SK-N-SH (cell line): Measurements from ENCODE around the gene RPS6KA5. TPM values are rescaled to one million over a fixed set of nuclear protein-coding genes. Genes with fewer than 3 reads are reported as not detected.

Experiments
- CTCF ChIA-PET: fragments of 300-600, 350-600 bp; formaldehyde crosslinking; extraction: SDS; loops from one replicate; lab custom pipeline; 2021; lab: Yijun Ruan, JAX
- POLR2A ChIA-PET: fragments of 350-600 bp; sonication (Branson Sonifier 250); formaldehyde crosslinking; extraction: SDS; loops from one replicate; lab custom pipeline; 2020; ENCODE audit warnings: antibody characterized with exemption, inconsistent platforms; lab: Yijun Ruan, JAX
- DNase-seq: peaks from one replicate; pipeline ENCODE4 v3.0.0; 2012
- H2AFZ ChIP-seq: fragments of 200-600 bp; sonication (generic); 2 replicates; pipeline ENCODE4 v1.8.1; 2016; ENCODE audit warnings: antibody characterized with exemption, mild to moderate bottlenecking, low read depth
- H3F3A ChIP-seq: fragments of 200-600 bp; sonication (generic); replicated peaks from 2 replicates; pipeline ENCODE3; 2016; ENCODE audit warnings: antibody characterized with exemption, mild to moderate bottlenecking; ENCODE audit not compliant: insufficient read depth
- H3K27ac ChIP-seq, 2 experiments: fragments of 200-500 bp in 1 of 2; fragments of 200-600 bp in 1 of 2; sonication (Bioruptor generic) in 1 of 2; sonication (generic), shearing (Covaris generic) in 1 of 2; 2 replicates each; pipeline versions ENCODE4 v1.5.1 to v1.6.1; 2014 to 2016; ENCODE audit warnings: low read depth in 2 of 2, inconsistent platforms in 1 of 2, low read length in 1 of 2, mild to moderate bottlenecking in 1 of 2, mixed read lengths in 1 of 2
- H3K27me3 ChIP-seq: fragments of 200-600 bp; sonication (generic), shearing (Covaris generic); 2 replicates; pipeline ENCODE4 v1.6.1; 2016; ENCODE audit warnings: mixed run types; ENCODE audit not compliant: insufficient read depth
- H3K36me3 ChIP-seq, 2 experiments: fragments of 200-500 bp in 1 of 2; fragments of 200-600 bp in 1 of 2; sonication (Bioruptor generic) in 1 of 2; sonication (generic) in 1 of 2; replicated peaks in 1 of 2; 2 replicates each; pipeline versions ENCODE3 to v1.5.1; 2014 to 2016; ENCODE audit warnings: low read length in 1 of 2, mild to moderate bottlenecking in 1 of 2; ENCODE audit not compliant: insufficient read depth in 2 of 2, control insufficient read depth in 1 of 2
- H3K4me1 ChIP-seq, 2 experiments: fragments of 200-500 bp in 1 of 2; fragments of 200-600 bp in 1 of 2; sonication (Bioruptor generic) in 1 of 2; sonication (generic), shearing (Covaris generic) in 1 of 2; 2 replicates each; pipeline versions ENCODE4 v1.5.1 to v1.6.1; 2014 to 2016; ENCODE audit warnings: low read depth in 1 of 2, low read length in 1 of 2, mixed run types in 1 of 2; ENCODE audit not compliant: insufficient read depth in 2 of 2, control insufficient read depth in 1 of 2
- H3K4me2 ChIP-seq: fragments of 200-600 bp; sonication (generic), shearing (Covaris generic); 2 replicates; pipeline ENCODE4 v1.6.1; 2017; ENCODE audit warnings: mixed run types
- H3K4me3 ChIP-seq, 2 experiments: fragments of 200-500 bp in 1 of 2; fragments of 200-600 bp in 1 of 2; sonication (Bioruptor generic) in 1 of 2; sonication (generic), shearing (Covaris generic) in 1 of 2; 2 replicates each; pipeline versions ENCODE4 v1.5.1 to v1.8.1; 2014 to 2016; ENCODE audit warnings: low read depth in 2 of 2, inconsistent platforms in 1 of 2, low read length in 1 of 2, mild to moderate bottlenecking in 1 of 2, mixed read lengths in 1 of 2, moderate library complexity in 1 of 2
- H3K79me2 ChIP-seq: fragments of 200-600 bp; sonication (generic); 2 replicates; pipeline ENCODE4 v1.8.1; 2017; ENCODE audit warnings: mild to moderate bottlenecking; ENCODE audit not compliant: insufficient read depth
- H3K9ac ChIP-seq: fragments of 200-600 bp; sonication (generic); 2 replicates; pipeline ENCODE4 v1.6.1; 2017; ENCODE audit warnings: mixed run types
- H3K9me2 ChIP-seq: fragments of 200-600 bp; sonication (generic); 2 replicates; pipeline ENCODE4 v1.6.1; 2017; ENCODE audit warnings: mixed run types
- H3K9me3 ChIP-seq: fragments of 200-600 bp; sonication (generic); 2 replicates; pipeline ENCODE4 v1.6.1; 2017; ENCODE audit warnings: mixed run types, mild to moderate bottlenecking, moderate library complexity
- H4K20me1 ChIP-seq: fragments of 200-600 bp; sonication (generic); 2 replicates; pipeline ENCODE4 v1.6.1; 2017; ENCODE audit warnings: mild to moderate bottlenecking, mixed run types; ENCODE audit not compliant: insufficient read depth
- ELF1 ChIP-seq: IDR thresholded peaks from 2 replicates; pipeline ENCODE4 v1.4.0; 2012
- EP300 ChIP-seq, 2 experiments: IDR thresholded peaks; 2 replicates each; pipeline versions ENCODE4 v1.4.0 to v1.6.1; 2012; ENCODE audit warnings: borderline replicate concordance in 1 of 2, low read depth in 1 of 2, low read length in 1 of 2
- EZH2phosphoT487 ChIP-seq: fragments of 200-600 bp; sonication (generic); IDR thresholded peaks from 2 replicates; pipeline ENCODE4 v1.6.1; 2017; ENCODE audit warnings: low read depth, mixed run types, mild to moderate bottlenecking, antibody characterized with exemption, moderate library complexity, borderline replicate concordance
- FOXJ3 ChIP-seq: sonication (generic); formaldehyde crosslinking; IDR thresholded peaks from 2 replicates; pipeline ENCODE4 v1.5.1; 2020; ENCODE audit warnings: mild to moderate bottlenecking, missing genetic modification reagents
- GABPA ChIP-seq: IDR thresholded peaks from 2 replicates; pipeline ENCODE4 v1.4.0; 2012; ENCODE audit warnings: low read depth, mild to moderate bottlenecking
- GATA2 ChIP-seq: sonication (generic); formaldehyde crosslinking; IDR thresholded peaks from 2 replicates; pipeline ENCODE4 v1.5.0; 2020; ENCODE audit warnings: mild to moderate bottlenecking, missing genetic modification reagents
- IRF3 ChIP-seq: fragments of 150-350 bp; IDR thresholded peaks from 2 replicates; pipeline ENCODE4 v1.6.1; 2016; ENCODE audit warnings: mild to moderate bottlenecking, low read depth, low read length
- JUND ChIP-seq: IDR thresholded peaks from 2 replicates; pipeline ENCODE4 v1.4.0; 2012
- MEF2A ChIP-seq: IDR thresholded peaks from 2 replicates; pipeline ENCODE4 v1.4.0; 2012; ENCODE audit warnings: low read depth, borderline replicate concordance
- NFIC ChIP-seq: IDR thresholded peaks from 2 replicates; pipeline ENCODE4 v1.4.0; 2012; ENCODE audit warnings: borderline replicate concordance
- NRF1 ChIP-seq: IDR thresholded peaks from 2 replicates; pipeline ENCODE4 v1.6.1; 2012; ENCODE audit warnings: low read depth, mild to moderate bottlenecking, low read length
- RAD21 ChIP-seq: IDR thresholded peaks from 2 replicates; pipeline ENCODE4 v1.6.1; 2012; ENCODE audit warnings: mild to moderate bottlenecking, low read length
- RCOR1 ChIP-seq: fragments of 150-350 bp; IDR thresholded peaks from 2 replicates; pipeline ENCODE4 v1.6.1; 2017; ENCODE audit warnings: antibody characterized with exemption, low read length
- RXRA ChIP-seq: IDR thresholded peaks from 2 replicates; pipeline ENCODE4 v1.4.0; 2012; ENCODE audit warnings: low read depth, mild to moderate bottlenecking, borderline replicate concordance
- SIN3A ChIP-seq: IDR thresholded peaks from 2 replicates; pipeline ENCODE4 v1.6.1; 2012; ENCODE audit warnings: low read depth, mild to moderate bottlenecking, low read length, moderate library complexity, borderline replicate concordance
- TCF12 ChIP-seq: IDR thresholded peaks from 2 replicates; pipeline ENCODE4 v1.4.0; 2012
- YY1 ChIP-seq: IDR thresholded peaks from 2 replicates; pipeline ENCODE4 v1.4.0; 2012; ENCODE audit warnings: low read depth, mild to moderate bottlenecking
- WGBS: methylation state at CpG from one replicate; pipeline ENCODE4 v1.1.6; 2017; ENCODE audit warnings: low lambda C conversion rate; 5-methylcytosine and 5-hydroxymethylcytosine counted together
- polyA plus RNA-seq, 3 experiments: library from polyadenylated mRNA; depleted of rRNA; stranded (reverse); fragments of >200 nt; gene quantifications; 2 replicates each; pipeline ENCODE4 v1.2.3, GENCODE V29; 2012
- TF ChIP-seq, protein P1 (sequence below): fragments of 200-600 bp; sonication (generic); IDR thresholded peaks from 2 replicates; pipeline ENCODE4 v1.6.1; 2017; ENCODE audit warnings: antibody characterized with exemption, mild to moderate bottlenecking, moderate library complexity
- TF ChIP-seq, protein P2 (sequence below): IDR thresholded peaks from 2 replicates; pipeline ENCODE4 v1.4.0; 2012; ENCODE audit warnings: low read depth, borderline replicate concordance
- TF ChIP-seq, protein P3 (sequence below): IDR thresholded peaks from 2 replicates; pipeline ENCODE4 v1.6.1; 2012; ENCODE audit warnings: mild to moderate bottlenecking, low read depth, low read length, moderate library complexity

RPS6KA5 gene
- polyA plus RNA-seq, 1 of the 3 experiments (the other 2 are of a cell fraction) = 0.67 TPM

DNA sequence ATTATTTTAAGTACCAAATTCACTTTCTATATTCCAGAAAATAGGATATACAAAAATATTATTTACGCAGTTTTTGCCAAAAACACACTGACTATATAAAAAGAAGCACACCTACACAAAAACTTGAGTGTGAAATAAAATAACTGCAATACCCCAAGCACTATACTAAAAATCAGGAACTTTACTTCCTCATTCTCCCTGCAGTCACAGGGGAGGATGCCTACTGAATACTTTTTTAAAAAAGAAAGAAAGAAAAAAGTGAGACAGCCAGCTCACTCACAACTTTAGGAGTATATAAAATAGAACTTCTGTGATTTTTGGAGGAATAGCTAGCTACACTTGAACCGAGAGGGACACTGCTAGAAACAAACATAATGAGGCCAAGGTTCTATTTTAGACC lies 12.2 kb downstream of the RPS6KA5 start:
- Histone ChIP-seq H3K9ac (no peak overlapping the region), H2AFZ (no peak overlapping the region), H3K36me3 (no peaks in the 10 kb centered on the region), H3K27me3 (no peaks in the 10 kb centered on the region), H4K20me1 (no peaks in the 10 kb centered on the region), H3K4me1 (no peaks in the 10 kb centered on the region; a peak in 1 of 4 replicates), H3K9me2 (no peaks in the 10 kb centered on the region), H3K9me3 (no peaks in the 10 kb centered on the region), H3F3A (no peaks in the 10 kb centered on the region), H3K79me2 (no peaks in the 10 kb centered on the region), H3K4me2 (no peak overlapping the region)
- ChIA-PET CTCF (interaction anchor here (1.5 to 2.0 kb wide), 3 partner anchors 10 to 125 kb away, joined by 5 to 7 read pairs (median 6); no protein-coding TSS in a partner anchor), POLR2A (no interaction called here)
- DNase-seq = no peak
- 77% methylated on average over 2 of the region's 2 CpGs for WGBS
- no peak for TF ChIP-seq FOXJ3
- no peak for TF ChIP-seq TCF12
- TF ChIP-seq RAD21 = no peak
- no peak for TF ChIP-seq EP300 (IDR thresholded peaks at IDR 0.05; ENCODE audit: borderline replicate concordance in 1 of 2, low read depth in 1 of 2, low read length in 1 of 2)
- TF ChIP-seq NRF1 = no peak
- TF ChIP-seq EZH2phosphoT487 = no peak
- TF ChIP-seq, protein P1, sequence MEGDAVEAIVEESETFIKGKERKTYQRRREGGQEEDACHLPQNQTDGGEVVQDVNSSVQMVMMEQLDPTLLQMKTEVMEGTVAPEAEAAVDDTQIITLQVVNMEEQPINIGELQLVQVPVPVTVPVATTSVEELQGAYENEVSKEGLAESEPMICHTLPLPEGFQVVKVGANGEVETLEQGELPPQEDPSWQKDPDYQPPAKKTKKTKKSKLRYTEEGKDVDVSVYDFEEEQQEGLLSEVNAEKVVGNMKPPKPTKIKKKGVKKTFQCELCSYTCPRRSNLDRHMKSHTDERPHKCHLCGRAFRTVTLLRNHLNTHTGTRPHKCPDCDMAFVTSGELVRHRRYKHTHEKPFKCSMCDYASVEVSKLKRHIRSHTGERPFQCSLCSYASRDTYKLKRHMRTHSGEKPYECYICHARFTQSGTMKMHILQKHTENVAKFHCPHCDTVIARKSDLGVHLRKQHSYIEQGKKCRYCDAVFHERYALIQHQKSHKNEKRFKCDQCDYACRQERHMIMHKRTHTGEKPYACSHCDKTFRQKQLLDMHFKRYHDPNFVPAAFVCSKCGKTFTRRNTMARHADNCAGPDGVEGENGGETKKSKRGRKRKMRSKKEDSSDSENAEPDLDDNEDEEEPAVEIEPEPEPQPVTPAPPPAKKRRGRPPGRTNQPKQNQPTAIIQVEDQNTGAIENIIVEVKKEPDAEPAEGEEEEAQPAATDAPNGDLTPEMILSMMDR = no peak
- TF ChIP-seq RXRA = no peak
- TF ChIP-seq, all 33 proteins: peak for 0
- Histone ChIP-seq H3K27ac (no peak overlapping the region), H3K4me3 (no peak overlapping the region)

DNA sequence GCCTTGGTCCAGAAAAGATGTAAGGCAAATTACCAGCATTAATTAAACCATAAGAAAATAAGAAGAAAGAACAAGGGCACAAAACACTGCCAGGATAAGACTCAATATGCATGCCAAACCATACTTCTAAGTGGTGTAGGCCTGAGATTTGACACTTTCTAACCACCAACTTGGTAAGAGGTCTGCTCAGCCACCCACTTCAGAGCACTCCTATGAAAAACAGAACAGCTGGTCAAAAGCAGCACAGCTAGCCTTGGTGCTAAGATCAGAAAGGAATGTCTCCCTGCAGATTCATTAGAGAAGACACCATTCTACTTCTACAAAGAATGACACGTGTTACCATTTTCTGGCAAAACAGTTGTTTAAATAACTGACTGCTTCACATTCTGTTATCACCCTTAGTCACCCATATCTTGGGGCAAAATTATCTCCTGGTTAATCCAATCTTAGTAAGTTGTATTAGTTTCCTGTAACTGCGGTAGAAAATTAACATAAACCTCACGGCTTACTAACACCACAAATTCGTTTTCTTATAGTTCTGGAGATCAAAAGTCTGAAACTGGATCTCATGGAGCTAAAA lies 13.2 kb downstream of the RPS6KA5 start:
- H3K9ac ChIP-seq = no peak overlapping the region
- no peaks in the 10 kb centered on the region; a peak in 1 of 4 replicates for H3K4me1 ChIP-seq
- H2AFZ ChIP-seq = no peak overlapping the region
- no peak for DNase-seq
- H3K9me3 ChIP-seq = no peaks in the 10 kb centered on the region
- H3K36me3 ChIP-seq = no peaks in the 10 kb centered on the region
- ChIA-PET CTCF (interaction anchor here (1.5 to 2.0 kb wide), 3 partner anchors 11 to 126 kb away, joined by 5 to 7 read pairs (median 6); no protein-coding TSS in a partner anchor), POLR2A (no interaction called here)
- no peaks in the 10 kb centered on the region for H3F3A ChIP-seq
- H3K79me2 ChIP-seq = no peaks in the 10 kb centered on the region
- H3K27ac ChIP-seq = no peak overlapping the region
- no peaks in the 10 kb centered on the region for H3K27me3 ChIP-seq
- 83% methylated on average over 4 of the region's 4 CpGs for WGBS
- no peaks in the 10 kb centered on the region for H3K9me2 ChIP-seq
- no peak overlapping the region for H3K4me2 ChIP-seq
- H4K20me1 ChIP-seq = no peaks in the 10 kb centered on the region
- H3K4me3 ChIP-seq = no peak overlapping the region
- TF ChIP-seq MEF2A (no peak), ELF1 (no peak), RCOR1 (no peak), RAD21 (no peak), YY1 (no peak), SIN3A (no peak), IRF3 (no peak), NFIC (no peak), JUND (no peak), EP300 (IDR thresholded peaks at IDR 0.05; ENCODE audit: borderline replicate concordance in 1 of 2, low read depth in 1 of 2, low read length in 1 of 2) (no peak), GABPA (no peak), GATA2 (no peak)
- TF ChIP-seq, protein P2, sequence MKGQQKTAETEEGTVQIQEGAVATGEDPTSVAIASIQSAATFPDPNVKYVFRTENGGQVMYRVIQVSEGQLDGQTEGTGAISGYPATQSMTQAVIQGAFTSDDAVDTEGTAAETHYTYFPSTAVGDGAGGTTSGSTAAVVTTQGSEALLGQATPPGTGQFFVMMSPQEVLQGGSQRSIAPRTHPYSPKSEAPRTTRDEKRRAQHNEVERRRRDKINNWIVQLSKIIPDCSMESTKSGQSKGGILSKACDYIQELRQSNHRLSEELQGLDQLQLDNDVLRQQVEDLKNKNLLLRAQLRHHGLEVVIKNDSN = no peak
- TF ChIP-seq, protein P3, sequence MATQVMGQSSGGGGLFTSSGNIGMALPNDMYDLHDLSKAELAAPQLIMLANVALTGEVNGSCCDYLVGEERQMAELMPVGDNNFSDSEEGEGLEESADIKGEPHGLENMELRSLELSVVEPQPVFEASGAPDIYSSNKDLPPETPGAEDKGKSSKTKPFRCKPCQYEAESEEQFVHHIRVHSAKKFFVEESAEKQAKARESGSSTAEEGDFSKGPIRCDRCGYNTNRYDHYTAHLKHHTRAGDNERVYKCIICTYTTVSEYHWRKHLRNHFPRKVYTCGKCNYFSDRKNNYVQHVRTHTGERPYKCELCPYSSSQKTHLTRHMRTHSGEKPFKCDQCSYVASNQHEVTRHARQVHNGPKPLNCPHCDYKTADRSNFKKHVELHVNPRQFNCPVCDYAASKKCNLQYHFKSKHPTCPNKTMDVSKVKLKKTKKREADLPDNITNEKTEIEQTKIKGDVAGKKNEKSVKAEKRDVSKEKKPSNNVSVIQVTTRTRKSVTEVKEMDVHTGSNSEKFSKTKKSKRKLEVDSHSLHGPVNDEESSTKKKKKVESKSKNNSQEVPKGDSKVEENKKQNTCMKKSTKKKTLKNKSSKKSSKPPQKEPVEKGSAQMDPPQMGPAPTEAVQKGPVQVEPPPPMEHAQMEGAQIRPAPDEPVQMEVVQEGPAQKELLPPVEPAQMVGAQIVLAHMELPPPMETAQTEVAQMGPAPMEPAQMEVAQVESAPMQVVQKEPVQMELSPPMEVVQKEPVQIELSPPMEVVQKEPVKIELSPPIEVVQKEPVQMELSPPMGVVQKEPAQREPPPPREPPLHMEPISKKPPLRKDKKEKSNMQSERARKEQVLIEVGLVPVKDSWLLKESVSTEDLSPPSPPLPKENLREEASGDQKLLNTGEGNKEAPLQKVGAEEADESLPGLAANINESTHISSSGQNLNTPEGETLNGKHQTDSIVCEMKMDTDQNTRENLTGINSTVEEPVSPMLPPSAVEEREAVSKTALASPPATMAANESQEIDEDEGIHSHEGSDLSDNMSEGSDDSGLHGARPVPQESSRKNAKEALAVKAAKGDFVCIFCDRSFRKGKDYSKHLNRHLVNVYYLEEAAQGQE = no peak
